Measurements from ENCODE around the gene ALDH3B1. TPM values are rescaled to one million over a fixed set of nuclear protein-coding genes. Genes with fewer than 3 reads are reported as not detected.
A peak's percentile ranks its signal among the peaks of the same experiment; 100 is the strongest.

ALDH3B1 gene
- total RNA-seq, 1 experiment from 2014 or later = 18.3 TPM

- H3K4me1 ChIP-seq (ENCODE audit: control insufficient read depth, insufficient read depth, low read length) = peaks cover 75% of the 10 kb centered on the region
- intact Hi-C loops (cut with micrococcal nuclease; ENCODE audit: unreplicated experiment) = no loop called here
Measured at GRCh38 chr11:68016161-68016903, 6.2 kb downstream of the ALDH3B1 start.

More at GRCh38 chr11:68016161-68016903, 6.2 kb downstream of the ALDH3B1 start:
- no peak overlapping the region for H3K4me3 ChIP-seq (ENCODE audit: low read depth in 2 of 2, low read length in 2 of 2)
- DNase-seq (ENCODE audit: low read depth, low spot score) (no peak), ATAC-seq (0 out of 2 replicates have a peak, but pooled peaks have one; percentile 5)
- ChIA-PET CTCF (no interaction called here), POLR2A (no interaction called here)
- in situ Hi-C loops (cut with HindIII; ENCODE audit: low pct_unique_long_range_greater_than_20kb, low sequenced_read_pairs) = no loop called here
- H3K27ac ChIP-seq (ENCODE audit: low read length) = peak overlapping the region; percentile 36; the same call in 1 of the 2 replicates
- TF ChIP-seq TCF7L2 (IDR thresholded peaks at IDR 0.05; ENCODE audit: low read depth, low read length) = no peak
- TF ChIP-seq POLR2AphosphoS5 (IDR thresholded peaks at IDR 0.05; ENCODE audit: low read depth, low read length) = no peak
- TF ChIP-seq CTCF (IDR thresholded peaks at IDR 0.05) = no peak
- no peak for TF ChIP-seq SIN3A (IDR thresholded peaks at IDR 0.05; ENCODE audit: borderline replicate concordance, insufficient read depth, low read depth, low read length)
- TF ChIP-seq REST (IDR thresholded peaks at IDR 0.05; ENCODE audit: insufficient read depth in 1 of 2, low read depth in 2 of 2, low read length in 1 of 2) = no peak
- no peaks in the 10 kb centered on the region for H3K9me3 ChIP-seq (ENCODE audit: control insufficient read depth, insufficient read depth, low read depth, low read length)
- no TSS peak for BruUV-seq (replicated peaks)
- H3K36me3 ChIP-seq (ENCODE audit: control insufficient read depth, insufficient read depth, low read length) = no peaks in the 10 kb centered on the region
- H3K27me3 ChIP-seq (ENCODE audit: control insufficient read depth, insufficient read depth, low read length) = no peaks in the 10 kb centered on the region

Data from Panc1 (cell line).